ENCODE results near the gene GLIS1. TPM values are rescaled to one million over a fixed set of nuclear protein-coding genes. Genes with fewer than 3 reads are reported as not detected.

Gene GLIS1
- total and polyA plus RNA-seq, 2 experiments from 2014 or later = 0.26 to 0.31 TPM

GRCh38 chr1:53642607-53643006 is 96.4 kb downstream of the GLIS1 start:
- H3K9me3 Mint-ChIP-seq = no peaks in the 10 kb centered on the region
- Histone ChIP-seq H2AFZ (no peak overlapping the region), H3K4me1 (ENCODE audit: insufficient read depth) (no peaks in the 10 kb centered on the region), H3K27ac (ENCODE audit: low read depth) (no peak overlapping the region), H4K20me1 (replicated peaks; ENCODE audit: insufficient read depth) (no peaks in the 10 kb centered on the region), H3K4me2 (no peak overlapping the region), H3K4me3 (no peak overlapping the region), H3K9me2 (ENCODE audit: insufficient read depth) (no peaks in the 10 kb centered on the region), H3K27me3 (ENCODE audit: insufficient read depth) (no peaks in the 10 kb centered on the region), H3K36me3 (ENCODE audit: insufficient read depth) (no peaks in the 10 kb centered on the region), H3F3A (replicated peaks; ENCODE audit: low read depth) (no peaks in the 10 kb centered on the region), H3K79me2 (replicated peaks; ENCODE audit: insufficient read depth) (no peaks in the 10 kb centered on the region)
- H3K36me3 Mint-ChIP-seq (ENCODE audit: low read depth) = no peaks in the 10 kb centered on the region; the same call in 2 of the 3 replicates
- H3K27me3 Mint-ChIP-seq (ENCODE audit: insufficient read depth, low read depth, poor library complexity) = peaks cover 16% of the 10 kb centered on the region
- DNase-seq (ENCODE audit: low spot score) (no peak), ATAC-seq (no peak)
- H3K4me3 Mint-ChIP-seq = no peak overlapping the region
- TF ChIP-seq REST (IDR thresholded peaks at IDR 0.05; ENCODE audit: unreplicated experiment) = no peak
- no peak for TF ChIP-seq JUNB (IDR thresholded peaks at IDR 0.05; ENCODE audit: unreplicated experiment)
- no peak for TF ChIP-seq ETS1 (IDR thresholded peaks at IDR 0.05)
- TF ChIP-seq CREB1 (CRISPR knock-in tag; IDR thresholded peaks at IDR 0.05; ENCODE audit: low read depth) = no peak
- TF ChIP-seq EZH2phosphoT487 (IDR thresholded peaks at IDR 0.05; ENCODE audit: unreplicated experiment) = no peak
- TF ChIP-seq ZNF462 (CRISPR knock-in tag; IDR thresholded peaks at IDR 0.05) = no peak
- no peak for TF ChIP-seq EZH2 (IDR thresholded peaks at IDR 0.05; ENCODE audit: low read depth, unreplicated experiment)
- TF ChIP-seq CTCF (conservative IDR thresholded peaks at IDR 0.05; ENCODE audit: low read depth in 2 of 2) = no peak
- TF ChIP-seq STAT1 (IDR thresholded peaks at IDR 0.05; ENCODE audit: unreplicated experiment) = no peak
- no peak for TF ChIP-seq ZNF331 (CRISPR knock-in tag; IDR thresholded peaks at IDR 0.05; ENCODE audit: low read depth)
- TF ChIP-seq ZNF114 (CRISPR knock-in tag; IDR thresholded peaks at IDR 0.05) = no peak
- TF ChIP-seq POLR2AphosphoS5 (IDR thresholded peaks at IDR 0.05; ENCODE audit: low read depth) = no peak
- TF ChIP-seq NANOG (IDR thresholded peaks at IDR 0.05; ENCODE audit: borderline replicate concordance) = no peak
- no peak overlapping the region for H3K27ac Mint-ChIP-seq
- peaks cover 22% of the 10 kb centered on the region; the same call in 2 of the 3 replicates for H3K4me1 Mint-ChIP-seq

All from GM23338 (cell line).